GM19397 (cell line): ENCODE measurements around the gene TSPAN12.
"Not testable (repeated sequence)": the region's sequence is repeated elsewhere in the genome, so short reads cannot be mapped to it uniquely, and the experiment has no call there.

ENCODE experiments used
- ATAC-seq: cut with Tn5 transposase; IDR thresholded peaks from one replicate; pipeline ENCODE4 v1.9.1; 2021; ENCODE audit warnings: mild to moderate bottlenecking, moderate library complexity; ENCODE audit not compliant: unreplicated experiment

Gene TSPAN12

GRCh38 chr7:120807390-120807789 lies 50.6 kb downstream of the TSPAN12 start:
- ATAC-seq = no peak

DNA sequence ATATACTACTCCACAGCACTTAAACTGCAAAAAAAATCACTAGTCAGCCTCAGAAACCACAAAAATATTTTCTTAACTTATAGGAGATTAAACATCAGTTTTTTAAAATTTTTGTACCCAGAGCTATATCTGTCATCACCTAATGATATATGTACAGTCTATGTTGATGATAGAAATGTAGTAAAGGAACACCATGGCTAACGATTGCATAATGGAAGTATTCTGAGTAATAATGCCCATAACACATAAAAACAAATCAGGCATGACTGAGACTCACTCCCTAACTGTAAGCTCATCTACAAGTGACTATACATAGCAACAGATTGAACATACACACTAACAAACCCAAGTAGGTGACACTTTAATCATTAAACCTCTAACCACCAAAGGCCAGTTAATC lies 51.3 kb downstream of the TSPAN12 start:
- no peak for ATAC-seq

GRCh38 chr7:120805636-120806388 lies 52.1 kb downstream of the TSPAN12 start:
- ATAC-seq = peak; percentile 54

GRCh38 chr7:120802751-120803150 lies 55.2 kb downstream of the TSPAN12 start:
- no peak for ATAC-seq

- ATAC-seq = no peak
Measured at GRCh38 chr7:120799813-120800475, 58.0 kb downstream of the TSPAN12 start.

- ATAC-seq = no peak
Measured at GRCh38 chr7:120799147-120799546, 58.8 kb downstream of the TSPAN12 start.

GRCh38 chr7:120797026-120797645 lies 60.8 kb downstream of the TSPAN12 start:
- ATAC-seq = no peak

- no peak for ATAC-seq
Measured at GRCh38 chr7:120794106-120794729, 63.7 kb downstream of the TSPAN12 start.

- ATAC-seq = no peak
Measured at GRCh38 chr7:120793213-120793936, 64.6 kb downstream of the TSPAN12 start.

DNA sequence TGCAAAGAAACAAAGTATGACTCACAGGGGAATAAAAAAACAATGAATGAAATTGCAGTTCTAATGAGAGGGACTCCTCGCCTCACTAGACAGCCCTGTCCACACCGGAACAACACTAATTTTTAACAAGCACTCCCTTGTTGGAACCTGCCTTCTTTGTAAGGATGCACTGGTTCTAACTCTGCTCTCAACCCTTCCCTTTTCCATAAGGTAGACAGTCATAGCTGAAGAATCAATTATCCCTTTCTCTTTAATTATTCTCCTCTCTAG lies 65.1 kb downstream of the TSPAN12 start:
- ATAC-seq = no peak

- ATAC-seq = peak; percentile 86
Measured at GRCh38 chr7:120792091-120792860, 65.7 kb downstream of the TSPAN12 start.

GRCh38 chr7:120785095-120785494 lies 72.8 kb downstream of the TSPAN12 start:
- ATAC-seq = no peak

DNA sequence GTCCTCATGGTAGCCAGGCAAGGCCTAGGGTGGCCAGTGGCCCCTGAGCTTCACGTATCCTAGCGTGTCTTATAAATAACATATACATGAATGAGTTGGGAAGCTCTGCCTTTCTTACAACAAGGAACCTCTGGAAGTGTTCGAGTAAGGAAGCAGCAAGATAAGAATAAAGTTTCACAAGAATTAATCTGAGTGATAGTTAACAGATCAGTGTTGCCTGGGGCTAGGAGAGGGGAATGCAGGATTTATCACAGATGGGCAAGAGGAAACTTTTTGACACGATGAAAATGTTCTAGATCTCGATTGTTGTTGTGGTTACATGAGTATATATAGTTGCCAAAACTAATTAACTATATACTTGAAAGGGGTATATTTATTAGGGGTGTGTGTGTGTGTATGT lies 74.2 kb downstream of the TSPAN12 start:
- no peak for ATAC-seq

GRCh38 chr7:120783273-120783672 lies 74.7 kb downstream of the TSPAN12 start:
- ATAC-seq = no peak

- ATAC-seq = not testable (repeated sequence)
Measured at GRCh38 chr7:120781924-120782323, 76.0 kb downstream of the TSPAN12 start.

DNA sequence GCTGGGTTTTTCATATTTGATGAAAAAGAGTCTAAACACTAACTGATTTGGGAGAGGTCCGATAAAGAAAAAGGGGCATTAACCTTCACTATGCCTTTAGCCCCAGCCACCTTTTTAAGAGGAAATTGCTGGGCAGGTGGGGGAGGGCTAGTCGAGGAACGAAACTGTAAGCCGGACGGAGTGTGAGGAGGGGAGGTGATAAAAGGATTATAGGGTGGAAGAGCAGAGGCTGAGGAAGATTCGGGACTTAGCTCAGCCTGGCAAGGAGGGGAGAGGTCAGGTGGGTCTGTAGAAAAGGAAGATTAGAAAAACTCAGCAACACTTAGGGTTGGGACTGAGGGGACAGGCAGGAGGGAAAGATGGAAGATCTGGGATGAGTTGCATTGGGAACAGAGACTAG lies 77.0 kb downstream of the TSPAN12 start:
- no peak for ATAC-seq

- not testable (repeated sequence) for ATAC-seq
Measured at GRCh38 chr7:120780451-120780850, 77.5 kb downstream of the TSPAN12 start.

DNA sequence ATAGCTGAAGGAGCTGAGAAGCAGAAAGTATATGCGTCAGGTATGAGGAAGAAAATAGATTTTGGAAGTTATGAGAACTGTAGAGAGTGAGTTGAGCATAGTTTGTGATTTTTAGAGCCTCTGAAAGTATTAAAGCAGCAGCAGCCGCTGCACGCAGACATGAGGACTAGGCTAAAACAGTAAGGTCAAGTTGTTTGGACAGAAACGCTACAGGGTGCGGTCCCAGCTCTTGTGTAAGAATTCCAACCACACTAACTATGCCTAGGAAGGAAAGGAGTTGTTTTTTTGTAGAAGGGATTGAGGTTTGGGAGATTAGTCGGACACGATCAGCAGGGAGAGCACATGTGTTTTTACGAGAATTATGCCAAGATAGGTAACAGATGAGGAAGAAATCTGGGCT lies 78.9 kb downstream of the TSPAN12 start:
- not testable (repeated sequence) for ATAC-seq

GRCh38 chr7:120775755-120776154 lies 82.2 kb downstream of the TSPAN12 start:
- no peak for ATAC-seq

DNA sequence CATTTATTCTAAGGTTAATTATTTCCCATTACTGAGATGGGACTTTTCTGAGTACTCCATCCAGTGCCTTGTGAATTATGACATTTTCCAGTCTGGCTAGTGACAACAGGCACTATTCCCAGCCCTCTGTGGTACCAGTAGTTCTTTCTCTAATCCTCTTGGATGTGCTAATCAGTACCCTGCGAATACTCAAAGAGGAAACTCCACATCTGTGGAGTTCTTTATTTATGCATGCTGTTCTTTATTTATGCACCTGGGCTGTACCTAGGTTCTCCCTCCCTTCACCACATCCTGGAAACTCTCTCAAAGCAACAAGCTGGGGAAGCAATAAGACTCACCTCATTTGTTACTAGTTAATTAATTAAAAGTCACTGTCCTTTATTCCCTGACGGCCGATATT lies 83.5 kb downstream of the TSPAN12 start:
- no peak for ATAC-seq
